Effector CD8-positive, alpha-beta T cell (primary cell): ENCODE results near the gene BABAM2.

Experiments used
- DNase-seq: peaks from one replicate; lab custom pipeline; 2025; lab: John Stamatoyannopoulos, UW

The BABAM2 gene

DNA sequence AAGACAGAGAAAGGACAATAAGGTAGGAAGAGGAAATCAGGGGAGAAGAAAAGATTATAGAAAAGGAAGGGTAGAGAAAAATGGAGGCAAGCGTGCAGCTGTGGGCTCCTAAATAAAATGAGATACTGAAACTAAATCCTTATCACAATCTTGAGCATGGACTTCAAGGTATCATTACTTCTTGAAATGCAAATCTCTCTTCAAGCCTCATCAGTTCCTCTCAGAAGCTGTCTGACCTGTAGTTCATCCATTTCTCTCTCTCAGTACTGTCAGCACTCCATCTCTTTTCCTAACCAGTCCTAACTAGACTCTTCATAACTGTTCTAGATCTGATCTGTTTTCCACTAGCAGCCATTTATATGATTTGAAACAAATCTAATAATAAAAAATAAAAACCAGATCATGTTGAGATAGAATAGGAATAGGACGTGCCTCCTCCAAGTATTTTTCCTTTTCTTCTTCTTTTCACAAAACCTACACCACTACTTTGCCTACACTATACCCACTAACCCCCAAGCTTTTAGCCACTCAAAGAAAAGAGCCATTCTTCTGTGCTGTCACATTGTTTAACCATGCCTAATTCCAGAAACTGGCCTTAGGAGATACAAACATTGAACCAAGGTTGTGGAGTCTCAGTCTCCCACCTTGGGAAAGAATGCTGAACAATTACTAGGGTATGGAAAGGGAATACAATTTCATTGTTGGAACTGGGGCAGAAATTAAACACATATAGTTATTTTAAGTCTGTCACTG is 21.1 kb downstream of the BABAM2 start:
- DNase-seq: no peak

DNA sequence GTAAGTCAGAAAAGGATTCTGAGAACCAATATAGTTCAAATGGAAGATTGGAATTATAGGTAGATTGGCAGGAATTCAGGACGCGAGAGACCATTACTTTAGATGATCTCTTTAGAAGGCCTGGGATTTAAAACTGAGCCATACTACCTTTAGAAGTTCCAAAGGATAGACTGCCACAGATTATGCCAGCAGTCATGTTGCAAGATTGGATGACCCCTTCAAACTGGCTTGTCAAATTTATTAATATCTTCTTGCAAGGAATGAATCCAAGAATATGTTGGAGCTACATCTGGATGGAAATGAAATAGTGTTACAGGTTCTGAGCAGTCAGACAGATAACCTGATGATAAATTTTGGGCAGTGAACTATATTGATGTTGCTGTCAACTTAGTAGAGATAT is 22.0 kb downstream of the BABAM2 start:
- DNase-seq: no peak

- no peak for DNase-seq
Observed at GRCh38 chr2:27914041-27914804, 23.7 kb downstream of the BABAM2 start.

DNA sequence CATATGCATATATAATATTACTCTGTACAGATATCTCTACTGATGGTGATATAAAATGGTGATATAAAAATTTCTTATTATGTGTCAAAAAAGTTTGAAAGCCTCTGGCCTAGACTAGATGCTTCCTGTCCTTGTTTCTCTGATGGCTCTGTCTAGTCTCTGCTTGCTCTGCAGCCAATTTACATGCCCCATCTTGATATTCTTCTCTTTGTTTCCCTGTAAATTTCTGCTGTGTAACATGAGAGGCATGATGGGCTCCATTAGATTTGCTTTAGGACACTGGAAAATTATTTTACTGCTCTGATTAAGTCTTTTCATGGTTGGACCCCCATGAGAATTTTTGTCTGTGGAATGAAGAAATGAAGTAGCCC is 24.3 kb downstream of the BABAM2 start:
- DNase-seq: no peak

- DNase-seq: no peak
Observed at GRCh38 chr2:27915191-27915590, 24.7 kb downstream of the BABAM2 start.

- no peak for DNase-seq
Observed at GRCh38 chr2:27915874-27916273, 25.3 kb downstream of the BABAM2 start.

DNA sequence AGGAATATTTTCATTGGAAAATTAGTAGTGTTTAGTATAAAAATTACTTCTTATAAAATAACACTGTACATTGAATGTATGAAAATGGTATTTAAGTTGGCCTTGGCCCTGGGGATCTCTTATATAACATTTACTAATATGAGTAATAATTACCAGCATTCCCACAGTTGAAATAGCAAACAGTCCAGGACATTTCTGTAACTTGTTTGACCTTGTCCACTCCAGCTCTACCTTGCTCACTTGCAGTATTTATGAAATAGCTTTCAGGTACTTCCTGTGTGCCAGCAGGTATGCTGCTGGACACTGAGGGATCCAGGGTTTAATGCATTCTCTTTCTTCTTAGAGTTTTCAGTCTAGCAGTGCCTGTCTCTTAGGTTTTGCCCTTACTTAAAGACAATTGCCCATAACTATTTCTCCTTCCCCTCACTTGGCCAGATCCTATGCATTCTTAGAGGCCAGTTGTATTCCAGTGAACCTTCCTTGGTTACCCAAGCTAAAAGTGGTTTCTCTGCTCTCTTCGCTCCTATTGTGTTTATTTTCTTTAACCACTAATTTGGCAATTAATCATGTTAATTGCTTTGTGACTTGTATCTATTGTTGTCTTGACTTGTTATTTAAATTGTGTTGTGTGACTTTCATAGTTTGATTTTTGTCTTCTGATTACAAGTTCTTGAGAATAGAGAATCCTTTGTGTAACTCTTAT is 25.9 kb downstream of the BABAM2 start:
- DNase-seq: no peak

- DNase-seq: no peak
Observed at GRCh38 chr2:27920148-27920885, 29.8 kb downstream of the BABAM2 start.

DNA sequence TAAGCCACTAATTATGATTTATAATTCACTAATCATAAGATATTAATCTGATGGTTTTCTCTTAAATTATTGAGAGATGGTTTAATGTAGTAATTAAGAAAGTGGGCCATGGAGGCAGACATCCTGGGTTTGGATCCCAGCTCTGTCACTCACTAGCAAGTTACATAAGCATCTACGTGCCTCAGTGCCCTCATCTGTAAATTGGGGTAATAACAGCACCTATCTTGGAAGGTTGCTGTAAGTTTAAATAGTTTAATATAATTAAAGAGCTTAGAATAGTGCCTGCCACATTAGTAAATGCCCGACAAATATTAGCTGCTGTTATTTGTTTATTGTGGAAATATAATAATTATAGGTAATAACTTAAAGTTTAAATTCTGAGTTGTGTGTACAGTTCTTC is 30.9 kb downstream of the BABAM2 start:
- no peak for DNase-seq

DNA sequence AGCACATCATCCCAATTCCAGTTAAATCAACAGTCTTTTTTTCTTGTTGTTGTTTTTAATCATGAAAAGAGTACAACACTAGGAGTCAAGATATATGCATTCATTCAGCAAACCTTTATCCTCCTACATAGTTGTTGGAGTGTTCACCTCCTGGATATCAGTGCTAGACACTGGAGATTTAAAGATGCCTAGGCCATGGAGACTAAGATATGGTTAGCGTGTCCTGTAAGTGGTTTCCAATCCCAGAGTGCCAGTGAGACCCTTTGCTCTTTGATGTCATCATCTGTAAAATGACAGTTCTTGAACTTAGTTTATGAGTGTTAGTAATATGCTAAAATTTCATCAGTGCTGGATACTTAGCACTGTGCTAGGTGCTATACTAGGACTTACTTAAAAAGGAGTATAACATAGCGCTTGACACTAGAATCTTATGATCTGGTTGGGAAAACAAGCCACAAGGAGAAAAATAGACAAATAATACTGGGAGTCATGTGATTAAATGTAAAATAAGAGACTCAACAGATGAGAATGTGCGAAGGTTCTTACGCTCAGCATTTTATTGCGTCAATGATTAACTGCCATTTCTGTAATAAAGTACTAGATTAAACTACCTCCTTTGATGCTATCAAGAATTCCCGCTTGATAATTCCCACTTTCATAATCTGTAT is 31.5 kb downstream of the BABAM2 start:
- DNase-seq: no peak

DNA sequence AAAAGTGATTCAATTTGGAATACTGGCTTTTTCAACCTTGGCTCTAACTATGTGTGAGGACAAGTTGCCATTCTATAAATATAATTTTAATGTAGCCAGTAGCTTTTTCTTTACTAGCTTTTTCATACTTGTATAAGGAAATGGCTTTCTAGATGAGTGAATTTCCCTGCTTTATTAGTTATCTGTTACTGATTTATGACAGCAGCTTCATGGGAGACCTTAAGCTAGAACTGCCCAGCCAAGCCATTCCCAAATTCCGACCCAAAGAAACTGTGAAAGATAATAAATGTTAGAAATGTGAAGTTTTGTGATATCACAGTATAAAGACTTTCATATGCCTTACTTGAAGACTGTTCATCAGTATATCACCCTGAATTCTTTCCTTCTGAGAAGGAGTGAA is 32.3 kb downstream of the BABAM2 start:
- no peak for DNase-seq

- no peak for DNase-seq
Observed at GRCh38 chr2:27925766-27926472, 35.4 kb downstream of the BABAM2 start.

DNA sequence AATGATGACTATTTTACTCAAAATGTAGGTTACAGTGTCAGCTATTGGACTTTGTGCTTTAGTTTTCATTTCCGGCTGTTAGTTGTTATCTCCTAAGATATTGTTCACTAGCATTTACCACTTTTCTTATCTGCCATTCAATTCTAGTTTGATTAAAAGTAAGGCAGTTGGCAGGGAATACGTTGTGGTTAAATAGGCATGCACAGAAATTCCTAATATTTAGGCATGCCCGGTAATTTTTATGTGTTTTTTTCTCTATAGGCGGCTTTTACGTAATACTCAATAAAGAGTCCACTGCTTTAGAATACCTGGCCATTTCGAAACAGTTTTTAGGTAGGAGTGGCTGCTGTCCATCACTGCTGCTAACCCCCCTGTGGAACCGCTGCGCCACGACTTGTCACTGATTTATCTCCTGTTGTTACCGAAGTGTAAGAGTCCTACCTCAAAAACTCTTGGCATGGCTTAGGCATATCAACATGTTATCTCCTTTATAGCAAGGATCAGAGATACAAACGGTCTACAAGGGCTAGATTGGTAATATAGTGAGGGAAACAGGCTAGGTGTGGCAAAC is 39.5 kb downstream of the BABAM2 start:
- no peak for DNase-seq

GRCh38 chr2:27931361-27931950 is 40.9 kb downstream of the BABAM2 start:
- no peak for DNase-seq

DNA sequence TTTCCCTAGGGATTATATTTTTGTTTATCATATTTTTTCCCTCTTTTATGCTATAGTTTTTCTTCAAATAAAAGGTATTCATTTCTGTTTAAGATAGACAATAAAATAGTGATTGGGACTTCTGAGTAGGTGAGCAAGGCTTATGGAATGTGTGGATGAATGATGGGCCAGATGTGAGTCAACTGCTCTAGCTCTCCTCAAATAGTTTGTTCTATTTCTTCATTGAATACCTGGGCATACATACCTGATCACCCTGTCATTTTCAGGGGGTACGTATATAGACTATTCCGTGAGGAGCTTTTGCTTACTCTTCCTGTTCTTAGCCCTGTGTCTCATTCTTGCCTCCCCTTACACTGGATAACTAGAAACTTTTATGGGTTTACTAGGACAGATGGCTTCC is 41.9 kb downstream of the BABAM2 start:
- no peak for DNase-seq

DNA sequence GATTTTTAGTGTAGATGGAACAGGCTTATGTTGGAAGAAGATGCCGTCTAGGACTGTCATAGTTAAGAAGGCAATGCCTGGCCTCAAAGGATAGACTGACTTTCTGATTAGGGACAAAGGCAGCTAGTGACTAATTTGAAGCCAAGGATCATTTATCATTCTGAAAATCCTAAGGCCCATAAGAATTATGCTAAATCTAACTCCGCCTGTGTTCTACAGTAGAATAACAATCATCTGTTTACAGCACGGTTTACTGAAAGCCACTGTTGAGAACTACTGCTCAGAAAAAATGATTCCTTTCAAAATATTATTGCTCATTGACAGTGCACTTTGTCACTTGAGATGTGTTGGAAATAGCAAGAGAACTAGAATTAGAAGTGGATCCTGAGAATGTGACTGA is 44.5 kb downstream of the BABAM2 start:
- no peak for DNase-seq

GRCh38 chr2:27940090-27940671 is 49.7 kb downstream of the BABAM2 start:
- DNase-seq: no peak

DNA sequence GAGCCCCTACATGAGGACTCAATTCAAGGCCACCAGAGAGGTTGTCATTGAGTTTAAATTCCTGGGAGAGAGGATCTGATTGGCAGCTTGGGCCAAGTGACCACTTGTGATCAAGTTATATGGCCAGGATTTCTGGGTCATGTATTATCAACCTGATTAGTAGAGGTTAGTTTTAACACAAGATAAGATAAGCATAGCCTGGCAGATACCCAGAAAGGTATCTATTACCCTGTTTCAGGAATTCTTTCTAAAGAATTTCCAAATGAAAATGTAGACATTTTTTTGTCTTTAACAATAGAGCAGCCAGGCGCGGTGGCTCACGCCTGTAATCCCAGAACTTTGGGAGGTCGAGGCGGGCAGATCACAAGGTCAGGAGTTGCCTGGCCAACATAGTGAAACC is 50.5 kb downstream of the BABAM2 start:
- DNase-seq: no peak

DNA sequence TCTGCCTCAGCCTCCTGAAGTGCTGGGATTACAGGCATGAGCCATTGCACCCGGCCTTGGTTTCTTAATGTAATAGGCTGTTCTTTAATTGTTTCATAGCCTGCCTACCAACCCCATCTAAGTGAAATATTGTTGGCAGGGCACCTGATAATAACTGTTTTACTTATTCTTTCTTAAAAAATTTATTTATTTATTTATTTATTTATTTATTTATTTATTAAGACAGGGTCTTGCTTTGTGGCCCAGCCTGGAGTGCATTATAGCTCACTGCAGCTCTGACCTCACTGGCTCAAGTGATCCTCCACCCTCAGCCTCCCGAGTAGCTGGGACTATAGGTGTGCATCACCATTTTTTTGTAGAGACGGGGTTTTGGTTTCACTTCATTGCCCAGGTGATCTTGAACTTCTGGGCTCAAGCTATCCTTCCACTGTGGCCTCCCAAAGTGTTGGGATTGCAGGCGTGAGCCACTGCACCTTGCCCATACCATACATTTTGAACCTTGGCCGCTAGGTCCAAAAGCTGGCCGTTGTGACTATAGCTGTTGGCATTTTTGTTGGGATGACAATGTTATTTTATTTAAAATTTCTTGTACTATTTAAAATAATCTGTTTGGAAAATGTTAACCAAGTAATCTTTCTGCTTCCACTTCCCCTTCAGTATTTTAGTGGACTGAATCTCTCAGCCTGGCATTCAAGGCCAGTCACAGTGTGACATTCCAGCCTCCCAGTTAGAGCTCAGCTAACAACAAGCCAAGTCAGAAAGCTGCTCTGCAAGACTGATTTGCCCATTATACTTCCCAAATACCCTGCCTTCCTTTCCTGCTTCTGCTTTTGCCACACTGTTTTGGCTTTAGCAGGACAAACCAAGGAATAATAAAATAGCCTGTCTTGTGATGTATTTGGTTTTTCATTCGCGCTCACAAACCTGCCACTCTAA is 52.4 kb downstream of the BABAM2 start:
- no peak for DNase-seq
